Fibroblast of the aortic adventitia (primary cell): ENCODE measurements around the gene DCP1A. TPM values are rescaled to one million over a fixed set of nuclear protein-coding genes. Genes with fewer than 3 reads are reported as not detected.
"Not testable (repeated sequence)": the region's sequence is repeated elsewhere in the genome, so short reads cannot be mapped to it uniquely, and the experiment has no call there.

ENCODE experiments used
- DNase-seq: peaks from one replicate; pipeline ENCODE4 v3.0.0-alpha.2; 2010; ENCODE audit warnings: low read depth
- H3K4me3 ChIP-seq: 2 replicates; pipeline ENCODE4 v1.5.1; 2011; ENCODE audit warnings: low read depth, mild to moderate bottlenecking, control low read depth, low read length, moderate library complexity
- CTCF ChIP-seq: IDR thresholded peaks from 2 replicates; pipeline ENCODE4 v1.5.1; 2011; ENCODE audit warnings: mild to moderate bottlenecking, low read length, control low read depth, inconsistent platforms; ENCODE audit not compliant: insufficient read depth
- total RNA-seq: library from RNA; depleted of rRNA; stranded (reverse); fragments of >200 nt; gene quantifications from 2 replicates; pipeline ENCODE4 v1.2.3, GENCODE V29; 2012; ENCODE audit warnings: low replicate concordance

DCP1A gene
- total RNA-seq, 1 donor: 16.4 TPM

- no peak for TF ChIP-seq CTCF
- no peak overlapping the region for H3K4me3 ChIP-seq
- no peak for DNase-seq
Measured at GRCh38 chr3:53331871-53332270, 15.5 kb downstream of the DCP1A start.

GRCh38 chr3:53329897-53330296, 17.4 kb downstream of the DCP1A start:
- DNase-seq: no peak
- no peak overlapping the region for H3K4me3 ChIP-seq
- no peak for TF ChIP-seq CTCF

- DNase-seq: peak; percentile 59
- TF ChIP-seq CTCF: no peak
- H3K4me3 ChIP-seq: no peak overlapping the region
Measured at GRCh38 chr3:53328746-53329145, 18.6 kb downstream of the DCP1A start.

- DNase-seq: peak; percentile 19
- not testable (repeated sequence) for H3K4me3 ChIP-seq
Measured at GRCh38 chr3:53327986-53328385, 19.4 kb downstream of the DCP1A start.

GRCh38 chr3:53324105-53324504, 23.2 kb downstream of the DCP1A start:
- TF ChIP-seq CTCF: no peak
- peak; percentile 63 for DNase-seq
- no peak overlapping the region for H3K4me3 ChIP-seq

GRCh38 chr3:53320697-53321096, 26.6 kb downstream of the DCP1A start:
- no peak for TF ChIP-seq CTCF
- DNase-seq: peak; percentile 19
- no peak overlapping the region for H3K4me3 ChIP-seq

- TF ChIP-seq CTCF: no peak
- peak; percentile 85 for DNase-seq
- H3K4me3 ChIP-seq: no peak overlapping the region
Measured at GRCh38 chr3:53318522-53318921, 28.8 kb downstream of the DCP1A start.
